ENCODE results near the gene PPFIBP2. TPM values are rescaled to one million over a fixed set of nuclear protein-coding genes. Genes with fewer than 3 reads are reported as not detected.

PPFIBP2 gene
- total and polyA plus RNA-seq, 2 of the 13 experiments (the other 11 are each of a cell fraction or from before 2014, with no cell fraction given) = 15.0 to 52.5 TPM

GRCh38 chr11:7665473-7666291, 151.9 kb downstream of the PPFIBP2 start (continued):
- no peak for TF ChIP-seq ATF4 (CRISPR knock-in tag; IDR thresholded peaks at IDR 0.05)
- TF ChIP-seq CEBPG (CRISPR knock-in tag; IDR thresholded peaks at IDR 0.05) = 0 out of 2 replicates have a peak, but pooled peaks have one; percentile 22
- TF ChIP-seq HOXA5 (CRISPR knock-in tag; IDR thresholded peaks at IDR 0.05) = no peak
- no peak for TF ChIP-seq ZNF746 (CRISPR knock-in tag; IDR thresholded peaks at IDR 0.05)
- TF ChIP-seq ETV5 (CRISPR knock-in tag; IDR thresholded peaks at IDR 0.05; ENCODE audit: borderline replicate concordance) = peak; percentile 14; the same call in 1 of the 2 replicates
- TF ChIP-seq ARID5B (CRISPR knock-in tag; IDR thresholded peaks at IDR 0.05) = 0 out of 2 replicates have a peak, but pooled peaks have one; percentile 17
- no peak for TF ChIP-seq JUNB (CRISPR knock-in tag; IDR thresholded peaks at IDR 0.05; ENCODE audit: borderline replicate concordance)
- no peak for TF ChIP-seq EP300 (IDR thresholded peaks at IDR 0.05; ENCODE audit: low read depth in 2 of 2, low read length in 2 of 2)
- no peak for TF ChIP-seq EP300 (CRISPR knock-in tag; IDR thresholded peaks at IDR 0.05; ENCODE audit: borderline replicate concordance)
- no peak for TF ChIP-seq CENPT (CRISPR knock-in tag; IDR thresholded peaks at IDR 0.05; ENCODE audit: low read depth)
- TF ChIP-seq TBP (CRISPR knock-in tag; IDR thresholded peaks at IDR 0.05) = no peak
- no peak for TF ChIP-seq ZMAT5 (CRISPR knock-in tag; IDR thresholded peaks at IDR 0.05; ENCODE audit: borderline replicate concordance, low read depth)
- no peak for TF ChIP-seq KDM1A (CRISPR knock-in tag; IDR thresholded peaks at IDR 0.05)
- no peak for TF ChIP-seq ZNF484 (CRISPR knock-in tag; IDR thresholded peaks at IDR 0.05; ENCODE audit: borderline replicate concordance, low read depth)
- no peak for TF ChIP-seq ZHX2 (IDR thresholded peaks at IDR 0.05; ENCODE audit: low read depth)
- TF ChIP-seq ZHX2 (CRISPR knock-in tag; IDR thresholded peaks at IDR 0.05; ENCODE audit: borderline replicate concordance) = no peak
- no peak for TF ChIP-seq ZNF546 (CRISPR knock-in tag; conservative IDR thresholded peaks at IDR 0.05)
